ENCODE measurements around the gene SDK1.

SDK1 gene

DNA sequence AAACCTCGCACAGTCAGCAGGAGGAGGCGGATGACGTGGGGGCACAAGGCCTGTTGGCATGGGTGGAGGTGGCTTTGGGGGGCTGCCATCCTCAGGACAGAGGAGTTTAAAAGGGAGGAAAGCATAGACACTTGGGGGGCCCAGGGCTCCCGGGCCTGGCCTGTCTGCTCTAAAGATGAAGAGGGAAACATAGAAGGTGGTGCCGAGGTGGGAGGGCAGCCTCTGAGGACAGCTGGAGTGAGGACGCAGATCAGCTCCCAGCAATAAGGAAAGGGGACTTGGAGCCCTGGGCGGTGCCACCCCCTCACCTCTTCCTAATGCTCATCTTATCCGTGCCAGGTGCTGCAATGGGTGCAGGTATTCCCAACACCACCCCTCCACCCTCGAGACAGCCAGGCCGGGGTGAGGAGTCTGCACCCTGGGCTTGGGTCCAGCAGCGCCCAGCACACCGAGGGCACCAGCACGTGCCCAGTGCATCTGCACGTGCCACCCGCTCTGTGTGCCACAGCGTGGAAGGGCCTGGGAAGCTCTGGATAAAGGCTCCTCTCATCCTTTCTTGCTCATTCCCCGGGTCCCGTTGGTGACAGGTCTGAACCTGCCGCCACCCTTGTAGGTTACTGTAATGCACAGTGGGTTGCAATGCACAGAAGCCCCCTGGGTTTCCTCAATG, 815.0 kb downstream of the SDK1 start:
- TF ChIP-seq, protein P1, sequence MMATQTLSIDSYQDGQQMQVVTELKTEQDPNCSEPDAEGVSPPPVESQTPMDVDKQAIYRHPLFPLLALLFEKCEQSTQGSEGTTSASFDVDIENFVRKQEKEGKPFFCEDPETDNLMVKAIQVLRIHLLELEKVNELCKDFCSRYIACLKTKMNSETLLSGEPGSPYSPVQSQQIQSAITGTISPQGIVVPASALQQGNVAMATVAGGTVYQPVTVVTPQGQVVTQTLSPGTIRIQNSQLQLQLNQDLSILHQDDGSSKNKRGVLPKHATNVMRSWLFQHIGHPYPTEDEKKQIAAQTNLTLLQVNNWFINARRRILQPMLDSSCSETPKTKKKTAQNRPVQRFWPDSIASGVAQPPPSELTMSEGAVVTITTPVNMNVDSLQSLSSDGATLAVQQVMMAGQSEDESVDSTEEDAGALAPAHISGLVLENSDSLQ (IDR thresholded peaks at IDR 0.05) = no peak
- TF ChIP-seq BHLHE40 (IDR thresholded peaks at IDR 0.05; ENCODE audit: borderline replicate concordance) = no peak
- no peak for TF ChIP-seq FOXK2 (IDR thresholded peaks at IDR 0.05)
- TF ChIP-seq HDGF (IDR thresholded peaks at IDR 0.05; ENCODE audit: borderline replicate concordance) = no peak
- TF ChIP-seq L3MBTL2 (conservative IDR thresholded peaks at IDR 0.05) = no peak
- TF ChIP-seq SP1 (IDR thresholded peaks at IDR 0.05) = no peak
- no peak for TF ChIP-seq FOXA1 (IDR thresholded peaks at IDR 0.05)
- TF ChIP-seq CTBP1 (IDR thresholded peaks at IDR 0.05; ENCODE audit: borderline replicate concordance) = no peak
- TF ChIP-seq SUZ12 (IDR thresholded peaks at IDR 0.05) = no peak
- TF ChIP-seq ELF4 (IDR thresholded peaks at IDR 0.05) = no peak
- TF ChIP-seq FOXM1 (IDR thresholded peaks at IDR 0.05; ENCODE audit: borderline replicate concordance) = no peak
- TF ChIP-seq TARDBP (IDR thresholded peaks at IDR 0.05) = no peak
- no peak for TF ChIP-seq LEF1 (IDR thresholded peaks at IDR 0.05; ENCODE audit: borderline replicate concordance)
- TF ChIP-seq ARNT (IDR thresholded peaks at IDR 0.05) = no peak
- no peak for TF ChIP-seq ZNF384 (IDR thresholded peaks at IDR 0.05)
- no peak for TF ChIP-seq NFRKB (IDR thresholded peaks at IDR 0.05)
- ChIA-PET POLR2A (no interaction called here), CTCF (no interaction called here)
- DNase-seq (ENCODE audit: extremely low spot score) = no peak

DNA sequence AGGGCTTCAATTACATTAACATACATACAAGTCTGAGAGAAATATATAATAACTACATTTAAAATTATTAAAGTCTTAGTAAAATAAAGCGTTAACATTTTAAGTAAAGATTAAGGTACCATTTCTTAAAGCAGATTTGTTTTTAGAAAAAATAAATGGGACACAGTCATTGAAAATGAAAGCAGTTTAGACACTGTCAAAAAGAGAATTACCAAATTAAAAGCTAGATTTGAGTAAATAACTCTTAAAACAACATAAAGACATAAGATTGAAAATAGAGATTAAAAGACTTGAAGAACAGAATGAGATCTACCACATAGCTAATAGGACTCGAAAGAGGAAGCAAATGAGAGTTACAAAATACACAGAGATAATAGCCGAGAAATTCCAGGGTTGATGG, 818.8 kb downstream of the SDK1 start:
- ChIA-PET POLR2A (no interaction called here), CTCF (no interaction called here)
- no peak for DNase-seq (ENCODE audit: extremely low spot score)
- no peak for TF ChIP-seq ARNT (IDR thresholded peaks at IDR 0.05)
- TF ChIP-seq FOXA1 (IDR thresholded peaks at IDR 0.05) = no peak
- no peak for TF ChIP-seq CTBP1 (IDR thresholded peaks at IDR 0.05; ENCODE audit: borderline replicate concordance)
- no peak for TF ChIP-seq NFRKB (IDR thresholded peaks at IDR 0.05)
- no peak for TF ChIP-seq L3MBTL2 (conservative IDR thresholded peaks at IDR 0.05)
- TF ChIP-seq ZNF384 (IDR thresholded peaks at IDR 0.05) = no peak
- no peak for TF ChIP-seq TARDBP (IDR thresholded peaks at IDR 0.05)
- no peak for TF ChIP-seq HDGF (IDR thresholded peaks at IDR 0.05; ENCODE audit: borderline replicate concordance)
- TF ChIP-seq, protein P1 (IDR thresholded peaks at IDR 0.05) = no peak
- TF ChIP-seq SP1 (IDR thresholded peaks at IDR 0.05) = no peak
- no peak for TF ChIP-seq SUZ12 (IDR thresholded peaks at IDR 0.05)

DNA sequence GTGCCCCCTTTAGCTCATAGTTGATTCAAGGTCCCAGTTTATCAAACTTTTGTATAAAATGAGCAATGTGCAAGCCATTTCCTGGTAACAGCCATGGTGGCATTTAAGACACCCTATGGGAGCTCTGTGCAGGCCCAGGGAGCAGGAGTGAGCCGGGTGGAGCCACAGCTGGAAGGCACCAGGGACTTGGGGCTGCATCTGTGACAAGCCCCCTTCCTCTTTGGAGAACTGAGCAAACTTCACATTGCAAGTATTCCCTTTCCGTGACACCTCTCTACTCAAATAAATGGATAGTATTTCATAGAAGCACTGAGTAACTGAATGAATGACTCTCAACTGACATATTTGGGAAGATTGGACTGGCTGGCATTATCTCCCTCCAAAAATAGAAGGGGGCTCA, 822.3 kb downstream of the SDK1 start:
- DNase-seq (ENCODE audit: extremely low spot score) = no peak
- POLR2A ChIA-PET = no interaction called here
- TF ChIP-seq, protein P1 (IDR thresholded peaks at IDR 0.05) = no peak
- TF ChIP-seq ARNT (IDR thresholded peaks at IDR 0.05) = no peak
- TF ChIP-seq ELF4 (IDR thresholded peaks at IDR 0.05) = no peak
- TF ChIP-seq NFRKB (IDR thresholded peaks at IDR 0.05) = no peak
- TF ChIP-seq FOXM1 (IDR thresholded peaks at IDR 0.05; ENCODE audit: borderline replicate concordance) = no peak
- no peak for TF ChIP-seq CTBP1 (IDR thresholded peaks at IDR 0.05; ENCODE audit: borderline replicate concordance)
- no peak for TF ChIP-seq LEF1 (IDR thresholded peaks at IDR 0.05; ENCODE audit: borderline replicate concordance)
- no peak for TF ChIP-seq SUZ12 (IDR thresholded peaks at IDR 0.05)
- TF ChIP-seq TARDBP (IDR thresholded peaks at IDR 0.05) = no peak
- no peak for TF ChIP-seq ZNF384 (IDR thresholded peaks at IDR 0.05)
- no peak for TF ChIP-seq SP1 (IDR thresholded peaks at IDR 0.05)
- TF ChIP-seq BHLHE40 (IDR thresholded peaks at IDR 0.05; ENCODE audit: borderline replicate concordance) = no peak
- no peak for TF ChIP-seq L3MBTL2 (conservative IDR thresholded peaks at IDR 0.05)
- no peak for TF ChIP-seq FOXK2 (IDR thresholded peaks at IDR 0.05)
- no peak for TF ChIP-seq HDGF (IDR thresholded peaks at IDR 0.05; ENCODE audit: borderline replicate concordance)
- TF ChIP-seq FOXA1 (IDR thresholded peaks at IDR 0.05) = no peak
- CTCF ChIA-PET = no interaction called here

DNA sequence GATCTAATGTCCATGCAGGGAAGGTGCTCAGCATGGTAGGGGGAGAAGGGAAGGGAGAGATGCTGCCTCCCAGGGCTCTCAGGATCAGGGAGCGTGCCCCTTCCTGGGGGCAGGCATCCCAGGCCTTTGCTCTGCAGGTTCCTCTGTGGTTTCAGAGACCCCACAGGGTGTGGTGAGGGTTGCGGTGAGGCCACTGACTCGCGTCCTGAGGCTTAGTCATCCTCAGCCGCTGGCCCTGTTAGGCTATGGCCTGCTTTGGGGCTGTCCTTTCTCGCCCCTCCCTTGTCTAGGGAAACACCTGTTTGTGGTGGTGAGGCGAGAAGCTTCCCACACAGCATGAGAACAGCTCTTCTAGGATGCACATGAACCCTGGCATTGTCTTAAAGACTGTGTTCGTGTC, 822.8 kb downstream of the SDK1 start:
- DNase-seq (ENCODE audit: extremely low spot score) = no peak
- TF ChIP-seq BHLHE40 (IDR thresholded peaks at IDR 0.05; ENCODE audit: borderline replicate concordance) (no peak), ARNT (IDR thresholded peaks at IDR 0.05) (no peak), HDGF (IDR thresholded peaks at IDR 0.05; ENCODE audit: borderline replicate concordance) (no peak), NFRKB (IDR thresholded peaks at IDR 0.05) (no peak), SP1 (IDR thresholded peaks at IDR 0.05) (no peak), FOXM1 (IDR thresholded peaks at IDR 0.05; ENCODE audit: borderline replicate concordance) (no peak), SUZ12 (IDR thresholded peaks at IDR 0.05) (no peak)
- TF ChIP-seq, protein P1 (IDR thresholded peaks at IDR 0.05) = no peak
- ChIA-PET CTCF (no interaction called here), POLR2A (no interaction called here)

DNA sequence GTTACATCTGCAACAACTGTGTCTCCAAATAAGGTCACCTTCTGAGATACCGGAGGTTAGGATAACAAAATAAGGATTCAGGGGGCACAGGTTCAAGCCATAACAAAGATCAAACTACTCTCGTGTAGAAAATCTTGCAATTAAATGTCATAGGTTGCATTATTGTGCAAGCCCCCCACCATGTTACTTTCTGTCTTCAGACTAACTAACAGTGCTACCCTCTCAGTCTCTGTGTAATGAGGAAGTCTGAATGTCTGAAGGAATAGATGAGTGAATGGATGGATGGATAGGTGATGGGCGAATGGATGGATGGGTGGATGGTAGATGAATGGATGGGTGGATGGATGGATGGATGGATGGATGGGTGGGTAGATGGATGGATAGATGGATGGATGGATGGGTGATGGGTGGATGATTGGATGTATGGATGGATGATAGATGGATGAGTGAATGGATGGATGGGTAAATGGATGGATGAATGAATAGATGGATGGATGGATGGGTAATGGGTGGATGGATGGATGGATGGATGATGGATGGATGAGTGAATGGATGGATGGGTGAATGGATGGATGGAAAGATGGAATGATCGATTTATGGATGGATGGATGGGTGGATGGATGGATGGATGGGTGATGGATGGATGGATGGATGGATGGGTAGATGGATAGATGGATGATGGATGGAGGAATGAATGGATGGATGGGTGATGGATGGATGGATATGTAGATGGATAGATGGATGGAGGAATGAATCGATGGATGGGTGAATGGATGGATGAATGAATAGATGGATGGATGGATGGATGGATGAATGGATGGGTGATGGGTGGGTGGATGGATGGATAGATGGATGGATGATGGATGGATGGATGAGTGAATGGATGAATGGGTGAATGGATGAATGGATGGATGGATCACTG, 823.8 kb downstream of the SDK1 start:
- 0 out of 2 replicates have a peak, but pooled peaks have one; percentile 9 for TF ChIP-seq CTBP1 (IDR thresholded peaks at IDR 0.05; ENCODE audit: borderline replicate concordance)
- TF ChIP-seq HDGF (IDR thresholded peaks at IDR 0.05; ENCODE audit: borderline replicate concordance) = no peak
- DNase-seq (ENCODE audit: extremely low spot score) = no peak
- ChIA-PET POLR2A (no interaction called here), CTCF (no interaction called here)
